Heart left ventricle (tissue), 13 donors: Measurements from ENCODE around the gene MAPK11.

Experiments used
- POLR2A ChIP-seq, 2 donors: fragments of 450-650 bp; IDR thresholded peaks; one replicate each; pipeline ENCODE4 v1.6.1; 2017; ENCODE audit warnings: antibody characterized with exemption in 2 of 2, mild to moderate bottlenecking in 2 of 2, moderate library complexity in 2 of 2
- TF ChIP-seq, protein P1 (sequence below), 12 donors: fragments of 200-600 bp; sonication (generic) in 4 of 12; IDR thresholded peaks; one replicate each; pipeline versions ENCODE4 v1.5.0 to v1.8.0; 2018 to 2022; ENCODE audit warnings: antibody characterized with exemption in 12 of 12, mild to moderate bottlenecking in 5 of 12
- donor health status: ischemic (EF 13 %, LVEDD 7.1; RV severe dilation, severe dysfunction).
- donor health status: DM: no; HTN: yes; CAD: no.
- donor health status: DM: no; HTN: no; CAD: no.
- donor health status: ischemic (EF 25% LVEDD 6.9; RV normal size, moderate dysfunction).
- donor health status: ischemic (EF 25% LVEDD 5.7; RV mildly dilated, moderate dysfunction).
- donor health status: ischemic (EF 35%, LVEDD 5.7; RV mildly dilated, moderate dysfunction).
- donor health status: nonischemic (EF 11% LVEDD 7.7; RV severe dilation, severe dysfunction).
- donor health status: DM: yes; HTN: yes; CAD: no.
- donor health status: PGD.
- donor health status: ischemic (EF 29% LVEDD 5.4; RV normal size, mild dysfunction).
- donor health status: nonischemic (EF 23%, LVEDD 6.1; RV moderate dilation, normal function).

DNA sequence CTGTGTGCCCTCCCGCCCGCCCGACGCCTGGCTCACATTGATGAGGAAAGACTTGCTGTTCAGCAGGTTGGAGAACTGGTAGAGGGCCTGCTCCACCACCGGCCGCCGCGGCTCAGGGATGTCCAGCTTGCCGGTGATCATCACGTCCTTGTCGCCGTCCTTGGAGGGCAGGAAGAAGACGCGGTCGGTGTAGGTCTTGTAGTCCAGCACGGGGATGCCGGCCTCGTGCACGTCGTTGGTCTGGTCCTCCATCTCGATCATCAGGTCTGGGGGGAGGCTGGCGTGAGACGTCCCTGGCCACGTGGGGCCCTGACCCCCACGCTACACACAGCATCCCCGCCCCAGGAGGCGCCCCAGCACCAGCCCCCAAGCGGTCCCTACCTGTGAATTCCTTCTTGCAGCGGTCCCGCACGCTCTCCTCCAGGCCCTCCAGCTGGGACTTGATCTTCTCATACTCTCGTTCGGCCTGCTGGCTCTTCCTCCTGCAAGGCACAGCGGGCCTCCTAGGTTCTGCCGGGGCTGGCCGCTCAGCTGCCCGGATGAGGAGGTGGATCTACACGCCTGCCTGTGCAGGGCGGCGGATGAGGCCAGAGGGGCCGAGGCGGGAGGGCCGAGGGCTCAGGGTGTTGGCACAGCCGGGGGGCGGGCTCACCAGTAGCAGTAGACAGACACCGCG is 10.7 kb upstream of the MAPK11 start:
- TF ChIP-seq, protein P1, sequence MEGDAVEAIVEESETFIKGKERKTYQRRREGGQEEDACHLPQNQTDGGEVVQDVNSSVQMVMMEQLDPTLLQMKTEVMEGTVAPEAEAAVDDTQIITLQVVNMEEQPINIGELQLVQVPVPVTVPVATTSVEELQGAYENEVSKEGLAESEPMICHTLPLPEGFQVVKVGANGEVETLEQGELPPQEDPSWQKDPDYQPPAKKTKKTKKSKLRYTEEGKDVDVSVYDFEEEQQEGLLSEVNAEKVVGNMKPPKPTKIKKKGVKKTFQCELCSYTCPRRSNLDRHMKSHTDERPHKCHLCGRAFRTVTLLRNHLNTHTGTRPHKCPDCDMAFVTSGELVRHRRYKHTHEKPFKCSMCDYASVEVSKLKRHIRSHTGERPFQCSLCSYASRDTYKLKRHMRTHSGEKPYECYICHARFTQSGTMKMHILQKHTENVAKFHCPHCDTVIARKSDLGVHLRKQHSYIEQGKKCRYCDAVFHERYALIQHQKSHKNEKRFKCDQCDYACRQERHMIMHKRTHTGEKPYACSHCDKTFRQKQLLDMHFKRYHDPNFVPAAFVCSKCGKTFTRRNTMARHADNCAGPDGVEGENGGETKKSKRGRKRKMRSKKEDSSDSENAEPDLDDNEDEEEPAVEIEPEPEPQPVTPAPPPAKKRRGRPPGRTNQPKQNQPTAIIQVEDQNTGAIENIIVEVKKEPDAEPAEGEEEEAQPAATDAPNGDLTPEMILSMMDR (IDR thresholded peaks at IDR 0.05), result no peak
- no peak for TF ChIP-seq POLR2A (IDR thresholded peaks at IDR 0.05)
